ELR (cell line): ENCODE data around the gene PIP5KL1.
A peak's percentile ranks its signal among the peaks of the same experiment; 100 is the strongest.

Source experiments
- DNase-seq: peaks from one replicate; pipeline ENCODE4 v3.0.0-alpha.2; 2015; ENCODE audit warnings: low read depth

The PIP5KL1 gene

GRCh38 chr9:127930231-127931091 lies at the start of gene PIP5KL1:
Gene PIP5KL1, minus strand, starts transcription at chr9:127930777. Its CDS starts 25 bp downstream, at chr9:127930752.
- DNase-seq = peak; percentile 92

GRCh38 chr9:127980060-127980705 lies 49.6 kb upstream of the PIP5KL1 start:
- peak; percentile 51 for DNase-seq

- peak; percentile 62 for DNase-seq
Observed at GRCh38 chr9:127979333-127980059, 48.9 kb upstream of the PIP5KL1 start.

- no peak for DNase-seq
Observed at GRCh38 chr9:127979015-127979332, 48.4 kb upstream of the PIP5KL1 start.

- DNase-seq = peak; percentile 55
Observed at GRCh38 chr9:127977884-127978647, 47.5 kb upstream of the PIP5KL1 start.

- DNase-seq = no peak
Observed at GRCh38 chr9:127977009-127977883, 46.7 kb upstream of the PIP5KL1 start.

- DNase-seq = no peak
Observed at GRCh38 chr9:127976498-127976897, 45.9 kb upstream of the PIP5KL1 start.

GRCh38 chr9:127975376-127976315 lies 45.1 kb upstream of the PIP5KL1 start:
- no peak for DNase-seq

- DNase-seq = no peak
Observed at GRCh38 chr9:127974769-127975261, 44.2 kb upstream of the PIP5KL1 start.

GRCh38 chr9:127974001-127974768 lies 43.6 kb upstream of the PIP5KL1 start:
- no peak for DNase-seq

GRCh38 chr9:127973169-127974000 lies 42.8 kb upstream of the PIP5KL1 start:
- no peak for DNase-seq

GRCh38 chr9:127972236-127972871 lies 41.8 kb upstream of the PIP5KL1 start:
- no peak for DNase-seq

GRCh38 chr9:127971357-127972235 lies 41.0 kb upstream of the PIP5KL1 start:
- no peak for DNase-seq

- no peak for DNase-seq
Observed at GRCh38 chr9:127970401-127971313, 40.1 kb upstream of the PIP5KL1 start.

- peak; percentile 92 for DNase-seq
Observed at GRCh38 chr9:127968700-127969383, 38.3 kb upstream of the PIP5KL1 start.
